Common myeloid progenitor, CD34-positive (primary cell): Measurements from ENCODE around the gene VPS35.
"Not testable (repeated sequence)": the region's sequence is repeated elsewhere in the genome, so short reads cannot be mapped to it uniquely, and the experiment has no call there.

Experiments used
- CTCF ChIA-PET: fragments of 350-600 bp; sonication (Branson Sonifier 250); formaldehyde crosslinking; loops from one replicate; lab custom pipeline; 2021; ENCODE audit warnings: antibody characterized with exemption; lab: Charles Lee
- POLR2A ChIA-PET: fragments of 350-600 bp; sonication (Branson Sonifier 250); formaldehyde crosslinking; loops from one replicate; lab custom pipeline; 2021; ENCODE audit warnings: antibody characterized with exemption; lab: Charles Lee
- DNase-seq, 3 donors: peaks; one replicate each; pipeline versions ENCODE4 v3.0.0 to v3.0.0-alpha.2; 2013
- H3K27ac ChIP-seq, 2 experiments: 1 replicate in 1 of 2; 2 replicates in 1 of 2; pipeline ENCODE4 v1.7.0; 2013; ENCODE audit warnings: inconsistent platforms in 2 of 2, low read length in 2 of 2, mild to moderate bottlenecking in 2 of 2, low read depth in 1 of 2, moderate library complexity in 1 of 2; ENCODE audit not compliant: severe bottlenecking in 2 of 2, insufficient read depth in 1 of 2, poor library complexity in 1 of 2
- H3K27me3 ChIP-seq, 5 experiments: replicated peaks in 2 of 5; 1 replicate in 3 of 5; 2 replicates in 2 of 5; pipeline versions ENCODE4 v1.6.1 to v1.7.0; 2013; ENCODE audit warnings: low read length in 4 of 5, mild to moderate bottlenecking in 2 of 5, moderate library complexity in 2 of 5, inconsistent platforms in 1 of 5; ENCODE audit not compliant: insufficient read depth in 5 of 5, control insufficient read depth in 4 of 5
- H3K36me3 ChIP-seq, 4 experiments: 1 replicate in 2 of 4; 2 replicates in 2 of 4; pipeline versions ENCODE4 v1.6.1 to v1.7.0; 2013; ENCODE audit warnings: low read length in 3 of 4, control low read depth in 1 of 4, mild to moderate bottlenecking in 1 of 4; ENCODE audit not compliant: control insufficient read depth in 4 of 4, insufficient read depth in 4 of 4
- H3K4me1 ChIP-seq, 4 experiments: 1 replicate in 3 of 4; 2 replicates in 1 of 4; pipeline versions ENCODE4 v1.6.1 to v1.7.1; 2013; ENCODE audit warnings: low read length in 3 of 4, mild to moderate bottlenecking in 3 of 4, control low read depth in 1 of 4, inconsistent platforms in 1 of 4, moderate library complexity in 1 of 4; ENCODE audit not compliant: control insufficient read depth in 4 of 4, insufficient read depth in 4 of 4; ENCODE audit errors: control extremely low read depth in 1 of 4
- H3K4me3 ChIP-seq, 7 experiments: 1 replicate in 4 of 7; 2 replicates in 3 of 7; pipeline versions ENCODE4 v1.5.1 to v1.7.0; 2013; ENCODE audit warnings: mild to moderate bottlenecking in 7 of 7, low read length in 6 of 7, moderate library complexity in 6 of 7, inconsistent platforms in 2 of 7, low read depth in 2 of 7, control low read depth in 1 of 7; ENCODE audit not compliant: insufficient read depth in 4 of 7, control insufficient read depth in 1 of 7; ENCODE audit errors: extremely low read depth in 1 of 7
- H3K9me3 ChIP-seq, 5 experiments: 1 replicate in 4 of 5; 2 replicates in 1 of 5; pipeline versions ENCODE4 v1.6.1 to v1.7.1; 2013; ENCODE audit warnings: low read length in 4 of 5, mild to moderate bottlenecking in 2 of 5, inconsistent platforms in 1 of 5, low read depth in 1 of 5, moderate library complexity in 1 of 5; ENCODE audit not compliant: control insufficient read depth in 4 of 5, insufficient read depth in 2 of 5; ENCODE audit errors: control extremely low read depth in 1 of 5
- WGBS: methylation state at CpG from one replicate; pipeline ENCODE4 v1.1.5; 2013; ENCODE audit not compliant: insufficient coverage; 5-methylcytosine and 5-hydroxymethylcytosine counted together

VPS35 gene

GRCh38 chr16:46648656-46649055 is 40.3 kb downstream of the VPS35 start:
- WGBS: 96% methylated on average over 4 of the region's 8 CpGs
- Histone ChIP-seq H3K4me3 (no peak overlapping the region), H3K4me1 (no peaks in the 10 kb centered on the region), H3K9me3 (peaks cover 0 to 4% (median 0%) of the 10 kb centered on the region in 5 experiments), H3K27me3 (no peaks in the 10 kb centered on the region), H3K36me3 (peaks cover 0 to 4% (median under 1%) of the 10 kb centered on the region in 4 experiments), H3K27ac (no peak overlapping the region)
- CTCF ChIA-PET: no interaction called here
- POLR2A ChIA-PET: interaction anchor here (0.6 kb wide), 1 partner anchor 200 kb away, joined by 4 read pairs; no protein-coding TSS in a partner anchor
- no peak for DNase-seq

- Histone ChIP-seq H3K27me3 (no peaks in the 10 kb centered on the region), H3K9me3 (no peaks in the 10 kb centered on the region), H3K4me3 (no peak overlapping the region), H3K36me3 (peaks cover 0 to 5% (median 0%) of the 10 kb centered on the region in 4 experiments), H3K27ac (no peak overlapping the region), H3K4me1 (no peaks in the 10 kb centered on the region)
- DNase-seq: no peak
- 100% methylated on average over 7 of the region's 9 CpGs for WGBS
- ChIA-PET CTCF (interaction anchor here (0.6 kb wide), 1 partner anchor 261 kb away, joined by 4 read pairs; no protein-coding TSS in a partner anchor), POLR2A (no interaction called here)
These were observed 49.7 kb downstream of the VPS35 start for GRCh38 chr16:46638947-46639925.

GRCh38 chr16:46632778-46633733 is 55.9 kb downstream of the VPS35 start:
- Histone ChIP-seq H3K27me3 (no peaks in the 10 kb centered on the region), H3K36me3 (no peaks in the 10 kb centered on the region), H3K4me3 (no peak overlapping the region), H3K4me1 (peaks cover 0 to 6% (median 0%) of the 10 kb centered on the region in 4 experiments), H3K9me3 (no peaks in the 10 kb centered on the region), H3K27ac (no peak overlapping the region)
- CTCF ChIA-PET: no interaction called here
- POLR2A ChIA-PET: no interaction called here
- WGBS: 96% methylated on average over 29 of the region's 32 CpGs
- peak in 1 of 3 donors; percentile 1 for DNase-seq

GRCh38 chr16:46629331-46630219 is 59.4 kb downstream of the VPS35 start:
- Histone ChIP-seq H3K27ac (no peak overlapping the region), H3K27me3 (no peaks in the 10 kb centered on the region), H3K4me3 (no peak overlapping the region), H3K9me3 (no peaks in the 10 kb centered on the region), H3K4me1 (peaks cover 0 to 6% (median 0%) of the 10 kb centered on the region in 4 experiments), H3K36me3 (no peaks in the 10 kb centered on the region)
- no peak for DNase-seq
- POLR2A ChIA-PET: no interaction called here
- CTCF ChIA-PET: interaction anchor here (0.6 kb wide), 1 partner anchor 74 kb away, joined by 3 read pairs; no protein-coding TSS in a partner anchor
- 60% methylated on average over 10 of the region's 10 CpGs for WGBS

DNA sequence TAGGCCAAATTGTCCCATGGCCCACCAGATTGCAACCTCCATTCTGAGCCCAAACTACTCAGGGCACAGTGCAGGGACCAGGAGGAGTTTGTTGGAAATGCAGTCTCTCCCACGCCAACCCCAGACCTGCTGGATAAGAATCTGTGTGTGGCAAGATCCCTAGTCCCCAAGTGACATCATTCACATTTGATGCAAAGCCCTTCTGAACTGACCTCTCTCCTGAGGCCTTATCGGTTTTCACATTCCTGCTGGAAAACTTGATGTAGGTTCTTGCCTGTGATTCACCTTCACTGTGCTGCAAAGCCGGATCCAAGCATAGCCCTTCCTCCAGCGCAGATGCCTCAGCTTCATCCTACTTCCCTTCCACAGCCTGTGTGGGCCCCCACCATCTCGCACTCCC is 61.2 kb downstream of the VPS35 start:
- ChIA-PET CTCF (no interaction called here), POLR2A (no interaction called here)
- Histone ChIP-seq H3K27ac (no peak overlapping the region), H3K4me3 (no peak overlapping the region), H3K36me3 (no peaks in the 10 kb centered on the region), H3K27me3 (no peaks in the 10 kb centered on the region), H3K9me3 (no peaks in the 10 kb centered on the region), H3K4me1 (peaks cover 0 to 6% (median 0%) of the 10 kb centered on the region in 4 experiments)
- 81% methylated on average over 4 of the region's 5 CpGs for WGBS
- no peak for DNase-seq

DNA sequence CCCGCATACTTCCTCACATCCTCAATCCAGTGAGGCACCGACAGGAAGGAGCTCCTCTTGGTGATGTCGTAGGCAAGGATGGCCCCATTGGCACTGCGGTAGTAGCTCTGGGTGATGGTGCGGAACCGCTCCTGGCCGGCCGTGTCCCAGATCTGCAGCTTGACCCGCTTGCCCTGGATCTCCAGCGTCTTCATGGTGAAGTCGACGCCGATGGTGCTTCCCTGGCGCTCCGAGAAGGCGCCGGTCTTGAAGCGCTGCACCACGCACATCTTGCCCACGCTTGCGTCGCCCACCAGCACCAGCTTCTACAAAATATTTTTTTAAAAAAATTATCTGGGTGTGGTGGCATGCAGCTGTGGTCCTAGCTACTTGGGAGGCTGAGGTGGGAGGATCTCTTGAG is 62.3 kb downstream of the VPS35 start:
- H3K27me3 ChIP-seq, DNase-seq, CTCF ChIA-PET, H3K27ac ChIP-seq, H3K36me3 ChIP-seq, POLR2A ChIA-PET, H3K4me3 ChIP-seq, H3K9me3 ChIP-seq: not testable (repeated sequence)
- H3K4me1 ChIP-seq: peaks cover 0 to 13% (median 2%) of the 10 kb centered on the region in 4 experiments
- 97% methylated on average over 8 of the region's 22 CpGs for WGBS
